ENCODE results near the gene THADA.

GRCh38 chr2:43254331-43254730 is 341.5 kb downstream of the THADA start:
- TF ChIP-seq CTCF (IDR thresholded peaks at IDR 0.05) (no peak), POLR2A (IDR thresholded peaks at IDR 0.05) (no peak)
